ENCODE data around the gene RBMS1. TPM values are rescaled to one million over a fixed set of nuclear protein-coding genes. Genes with fewer than 3 reads are reported as not detected.

RBMS1 gene
- polyA plus RNA-seq, 2 of the 4 experiments (the other 2 are of a cell fraction), result 51.9 to 108 TPM

DNA sequence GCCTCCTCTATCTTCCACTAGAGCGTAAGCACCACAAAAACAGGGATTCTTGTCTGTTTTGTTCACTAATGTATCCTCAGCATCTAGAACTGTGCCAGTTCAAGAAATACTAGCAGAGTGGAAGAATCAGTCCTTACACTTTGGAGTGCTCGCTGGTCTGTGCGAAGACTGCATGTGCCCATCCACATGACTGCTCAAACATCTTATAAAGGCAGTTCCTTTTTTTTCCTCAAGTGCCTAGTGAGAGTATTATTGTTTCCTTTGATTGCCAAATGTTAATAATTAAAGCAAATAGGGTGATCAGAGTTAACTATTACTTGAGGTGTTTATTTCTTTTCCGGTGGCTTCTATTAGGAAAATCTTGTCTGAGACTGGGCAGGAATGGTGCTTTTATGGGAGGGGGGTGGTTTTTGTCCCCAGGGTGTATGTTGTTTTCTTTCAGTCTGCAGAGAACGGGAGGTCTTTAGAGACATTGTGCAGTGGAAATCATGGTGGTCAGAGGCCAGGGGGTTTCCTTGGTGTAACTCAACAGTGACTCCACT is 247.9 kb downstream of the RBMS1 start:
- Histone ChIP-seq H3K4me1 (peaks cover 47% of the 10 kb centered on the region), H3K4me3 (no peak overlapping the region), H3K9me3 (no peaks in the 10 kb centered on the region), H3K27ac (peak overlapping the region; percentile 61 to 93), H3K4me2 (no peak overlapping the region)
- no peak for FAIRE-seq
- no peak for TF ChIP-seq TFCP2L1 (CRISPR knock-in tag; IDR thresholded peaks at IDR 0.05)
- TF ChIP-seq RAD21 (conservative IDR thresholded peaks at IDR 0.05 in 1 of 2, IDR thresholded peaks at IDR 0.05 in 1 of 2), result no peak
- TF ChIP-seq JUNB (IDR thresholded peaks at IDR 0.05), result no peak
- no peak for TF ChIP-seq HDAC2 (IDR thresholded peaks at IDR 0.05)
- TF ChIP-seq RFX5 (IDR thresholded peaks at IDR 0.05), result no peak
- TF ChIP-seq FOSB (CRISPR knock-in tag; IDR thresholded peaks at IDR 0.05), result no peak
- no peak for TF ChIP-seq CEBPB (IDR thresholded peaks at IDR 0.05)
- TF ChIP-seq ESRRA (IDR thresholded peaks at IDR 0.05; ENCODE audit: borderline replicate concordance, low read length), result no peak
- no peak for TF ChIP-seq TP53 (CRISPR knock-in tag; IDR thresholded peaks at IDR 0.05)
- TF ChIP-seq KDM5A (IDR thresholded peaks at IDR 0.05), result no peak
- no peak for ATAC-seq
- ChIA-PET POLR2A (interaction anchor here (0.7 kb wide), 1 partner anchor 37 kb away, joined by 3 read pairs; no protein-coding TSS in a partner anchor), CTCF (interaction anchor here (0.7 to 1.6 kb wide), 3 partner anchors 19 to 160 kb away, joined by 3 to 4 read pairs (median 4); no protein-coding TSS in a partner anchor)
- DNase-seq (ENCODE audit: low read depth in 1 of 2, low spot score in 1 of 2), result no peak
- 90% methylated on average over 5 of the region's 5 CpGs for WGBS (ENCODE audit: missing lambda C conversion rate)

DNA sequence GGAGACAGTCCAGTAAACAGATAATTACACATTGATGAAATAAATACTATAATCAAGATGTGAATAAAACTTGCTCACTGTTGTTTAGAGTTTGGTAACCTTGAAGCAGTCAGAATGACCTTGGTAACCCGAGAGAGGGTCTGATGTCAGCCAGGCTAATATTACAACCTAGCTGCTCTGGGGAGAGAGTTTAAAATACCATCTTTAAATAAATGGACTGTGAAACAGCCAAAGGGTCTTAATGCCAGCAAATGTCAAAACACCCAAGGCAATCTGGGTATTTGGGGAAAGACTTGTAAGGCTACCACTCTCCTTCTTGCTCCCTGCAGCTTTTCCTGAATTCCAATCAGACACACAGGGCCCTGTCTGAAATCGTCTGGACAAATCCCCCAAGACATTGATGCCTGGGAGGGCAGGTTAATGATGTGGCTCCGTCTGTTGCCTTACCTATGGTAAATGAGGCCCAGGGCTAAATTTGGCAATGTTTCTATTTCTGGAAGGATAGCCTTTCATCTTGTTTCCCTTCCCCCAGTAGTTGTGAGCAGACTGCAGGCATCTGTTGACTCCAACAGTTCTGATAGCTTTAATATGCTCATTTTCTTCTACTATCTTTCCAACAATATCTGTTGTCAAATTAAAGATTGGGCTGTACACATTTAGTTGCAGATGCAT is 250.6 kb downstream of the RBMS1 start:
- Histone ChIP-seq H3K4me1 (peaks cover 55% of the 10 kb centered on the region), H3K4me3 (no peak overlapping the region), H3K9me3 (no peaks in the 10 kb centered on the region), H3K27ac (peak overlapping the region; percentile 88 to 93), H3K4me2 (no peak overlapping the region; the same call in 2 of the 3 replicates)
- 61% methylated on average over 3 of the region's 3 CpGs for WGBS (ENCODE audit: missing lambda C conversion rate)
- TF ChIP-seq ESRRA (IDR thresholded peaks at IDR 0.05; ENCODE audit: borderline replicate concordance, low read length) (no peak), GATA3 (IDR thresholded peaks at IDR 0.05; ENCODE audit: borderline replicate concordance) (no peak), MYC (IDR thresholded peaks at IDR 0.05; ENCODE audit: borderline replicate concordance, low read length) (no peak), RAD21 (conservative IDR thresholded peaks at IDR 0.05 in 1 of 2, IDR thresholded peaks at IDR 0.05 in 1 of 2) (no peak), SREBF2 (IDR thresholded peaks at IDR 0.05) (no peak), SMC3 (IDR thresholded peaks at IDR 0.05) (no peak)
- TF ChIP-seq, protein P1, sequence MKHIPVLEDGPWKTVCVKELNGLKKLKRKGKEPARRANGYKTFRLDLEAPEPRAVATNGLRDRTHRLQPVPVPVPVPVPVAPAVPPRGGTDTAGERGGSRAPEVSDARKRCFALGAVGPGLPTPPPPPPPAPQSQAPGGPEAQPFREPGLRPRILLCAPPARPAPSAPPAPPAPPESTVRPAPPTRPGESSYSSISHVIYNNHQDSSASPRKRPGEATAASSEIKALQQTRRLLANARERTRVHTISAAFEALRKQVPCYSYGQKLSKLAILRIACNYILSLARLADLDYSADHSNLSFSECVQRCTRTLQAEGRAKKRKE (CRISPR knock-in tag; IDR thresholded peaks at IDR 0.05; ENCODE audit: low read depth), result no peak
- TF ChIP-seq, protein P2, sequence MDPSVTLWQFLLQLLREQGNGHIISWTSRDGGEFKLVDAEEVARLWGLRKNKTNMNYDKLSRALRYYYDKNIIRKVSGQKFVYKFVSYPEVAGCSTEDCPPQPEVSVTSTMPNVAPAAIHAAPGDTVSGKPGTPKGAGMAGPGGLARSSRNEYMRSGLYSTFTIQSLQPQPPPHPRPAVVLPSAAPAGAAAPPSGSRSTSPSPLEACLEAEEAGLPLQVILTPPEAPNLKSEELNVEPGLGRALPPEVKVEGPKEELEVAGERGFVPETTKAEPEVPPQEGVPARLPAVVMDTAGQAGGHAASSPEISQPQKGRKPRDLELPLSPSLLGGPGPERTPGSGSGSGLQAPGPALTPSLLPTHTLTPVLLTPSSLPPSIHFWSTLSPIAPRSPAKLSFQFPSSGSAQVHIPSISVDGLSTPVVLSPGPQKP (IDR thresholded peaks at IDR 0.05; ENCODE audit: low read depth, low read length), result no peak
- ATAC-seq (no peak), DNase-seq (ENCODE audit: low read depth in 1 of 2, low spot score in 1 of 2) (no peak), FAIRE-seq (no peak)
- ChIA-PET CTCF (interaction anchor here (0.6 to 3.9 kb wide), 3 partner anchors 9 to 133 kb away, joined by 3 to 20 read pairs (median 3); no protein-coding TSS in a partner anchor), POLR2A (no interaction called here)

DNA sequence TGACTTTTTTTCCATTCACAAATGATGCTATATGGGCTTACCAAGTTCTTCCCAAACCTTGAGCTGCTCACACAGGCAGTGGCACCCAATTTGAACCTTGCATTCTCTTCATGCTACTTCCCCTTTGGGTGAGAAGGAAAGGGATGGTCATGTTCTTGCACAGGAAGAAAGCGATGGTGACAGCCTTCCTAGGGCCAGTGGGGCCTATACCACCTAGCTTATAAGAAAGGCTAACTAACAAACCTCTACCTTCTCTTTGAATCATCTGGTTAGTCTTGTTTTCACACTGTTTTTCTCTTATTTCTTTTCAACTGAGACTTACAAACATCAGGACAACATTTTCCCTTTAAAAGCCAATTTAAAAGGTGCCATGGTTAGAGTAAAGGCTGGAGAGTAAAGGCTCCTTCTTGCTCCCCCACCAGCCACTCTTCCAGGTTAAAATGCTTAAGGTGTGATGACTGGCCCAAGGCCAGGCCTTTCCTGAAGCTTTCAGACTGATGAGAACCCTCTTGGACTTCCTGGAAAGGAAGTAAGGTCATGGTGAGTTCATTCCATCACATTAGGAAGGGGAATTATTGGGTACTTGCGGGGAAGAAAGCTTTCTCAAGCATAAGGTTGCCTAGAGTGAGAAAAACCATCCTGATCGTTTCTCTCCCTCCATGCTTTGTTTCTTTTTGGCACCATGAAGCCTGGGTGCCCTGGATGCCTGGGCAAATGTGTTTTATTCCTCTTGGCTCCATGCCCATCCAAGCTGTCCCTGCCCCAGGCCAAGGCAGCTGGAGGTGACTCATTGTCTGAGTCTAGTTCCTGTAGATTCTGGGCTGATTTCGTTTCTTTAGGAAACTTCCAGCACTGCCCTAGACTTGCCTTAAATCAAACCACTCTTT is 252.1 kb downstream of the RBMS1 start:
- POLR2A ChIA-PET, result interaction anchor here (0.9 to 2.0 kb wide), 10 partner anchors 11 to 729 kb away, joined by 3 to 10 read pairs (median 4); no protein-coding TSS in a partner anchor
- peak; percentile 72 to 88 for DNase-seq (ENCODE audit: low read depth in 1 of 2, low spot score in 1 of 2)
- CTCF ChIA-PET, result interaction anchor here (0.9 to 3.9 kb wide), 7 partner anchors 9 to 753 kb away, joined by 5 to 20 read pairs (median 8); no protein-coding TSS in a partner anchor
- ATAC-seq, result peak; percentile 87 to 91
- WGBS (ENCODE audit: missing lambda C conversion rate), result 25% methylated on average over 4 of the region's 4 CpGs
- H3K4me1 ChIP-seq, result peaks cover 52% of the 10 kb centered on the region
- H3K9me3 ChIP-seq, result no peaks in the 10 kb centered on the region
- peak overlapping the region; percentile 57 for H3K4me2 ChIP-seq
- peak overlapping the region; percentile 88 to 93 for H3K27ac ChIP-seq
- peak; percentile 95 for FAIRE-seq
- H3K4me3 ChIP-seq, result no peak overlapping the region
- TF ChIP-seq GATA3 (IDR thresholded peaks at IDR 0.05; ENCODE audit: borderline replicate concordance) (peak; percentile 88), SMC3 (IDR thresholded peaks at IDR 0.05) (peak; percentile 28; the same call in 2 of the 3 replicates), EP300 (IDR thresholded peaks at IDR 0.05) (peak; percentile 56 to 61; a peak in 2 of 5 replicates), ZNF302 (CRISPR knock-in tag; IDR thresholded peaks at IDR 0.05) (no peak), JUN (IDR thresholded peaks at IDR 0.05) (peak; percentile 66 to 76; a peak in 2 of 5 replicates), HOXB5 (CRISPR knock-in tag; IDR thresholded peaks at IDR 0.05) (peak; percentile 50; the same call in 1 of the 2 replicates), FOXS1 (CRISPR knock-in tag; IDR thresholded peaks at IDR 0.05) (no peak), ZFP36 (IDR thresholded peaks at IDR 0.05; ENCODE audit: borderline replicate concordance, partially characterized antibody) (no peak), JUNB (IDR thresholded peaks at IDR 0.05) (peak; percentile 80), RAD21 (conservative IDR thresholded peaks at IDR 0.05 in 1 of 2, IDR thresholded peaks at IDR 0.05 in 1 of 2) (peak in 1 of 2 experiments; percentile 31; a peak in 2 of 5 replicates), FOSL2 (IDR thresholded peaks at IDR 0.05) (peak; percentile 83), FOSL2 (CRISPR knock-in tag; IDR thresholded peaks at IDR 0.05) (peak; percentile 93), RARB (CRISPR knock-in tag; IDR thresholded peaks at IDR 0.05) (peak; percentile 81; the same call in 1 of the 2 replicates), HOXA7 (CRISPR knock-in tag; IDR thresholded peaks at IDR 0.05) (peak; percentile 27; the same call in 1 of the 2 replicates)
- TF ChIP-seq, protein P3, sequence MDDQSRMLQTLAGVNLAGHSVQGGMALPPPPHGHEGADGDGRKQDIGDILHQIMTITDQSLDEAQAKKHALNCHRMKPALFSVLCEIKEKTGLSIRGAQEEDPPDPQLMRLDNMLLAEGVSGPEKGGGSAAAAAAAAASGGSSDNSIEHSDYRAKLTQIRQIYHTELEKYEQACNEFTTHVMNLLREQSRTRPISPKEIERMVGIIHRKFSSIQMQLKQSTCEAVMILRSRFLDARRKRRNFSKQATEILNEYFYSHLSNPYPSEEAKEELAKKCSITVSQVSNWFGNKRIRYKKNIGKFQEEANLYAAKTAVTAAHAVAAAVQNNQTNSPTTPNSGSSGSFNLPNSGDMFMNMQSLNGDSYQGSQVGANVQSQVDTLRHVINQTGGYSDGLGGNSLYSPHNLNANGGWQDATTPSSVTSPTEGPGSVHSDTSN (IDR thresholded peaks at IDR 0.05), result 0 out of 2 replicates have a peak, but pooled peaks have one; percentile 46
